NCI-H2196 treated with DMSO at 0.1 percent for 48 hours (cell line): ENCODE measurements around the gene CASP3.
"Not testable (repeated sequence)": the region's sequence is repeated elsewhere in the genome, so short reads cannot be mapped to it uniquely, and the experiment has no call there.

Experiments
- DNase-seq: peaks from one replicate; lab custom pipeline; 2025; ENCODE audit not compliant: unreplicated experiment; lab: John Stamatoyannopoulos, UW

Gene CASP3

GRCh38 chr4:184596617-184597185, 52.5 kb downstream of the CASP3 start:
- no peak for DNase-seq

- DNase-seq: no peak
Observed at GRCh38 chr4:184596044-184596616, 53.1 kb downstream of the CASP3 start.

- no peak for DNase-seq
Observed at GRCh38 chr4:184595430-184595829, 53.8 kb downstream of the CASP3 start.

- DNase-seq: no peak
Observed at GRCh38 chr4:184593461-184593860, 55.8 kb downstream of the CASP3 start.

GRCh38 chr4:184591747-184592270, 57.4 kb downstream of the CASP3 start:
- DNase-seq: not testable (repeated sequence)

- no peak for DNase-seq
Observed at GRCh38 chr4:184591070-184591677, 58.1 kb downstream of the CASP3 start.

- no peak for DNase-seq
Observed at GRCh38 chr4:184590196-184590595, 59.1 kb downstream of the CASP3 start.

GRCh38 chr4:184588893-184589292, 60.4 kb downstream of the CASP3 start:
- DNase-seq: no peak

GRCh38 chr4:184587701-184588100, 61.5 kb downstream of the CASP3 start:
- no peak for DNase-seq

- no peak for DNase-seq
Observed at GRCh38 chr4:184587221-184587620, 62.0 kb downstream of the CASP3 start.

GRCh38 chr4:184583738-184584502, 65.3 kb downstream of the CASP3 start:
- no peak for DNase-seq
